Measurements from ENCODE around the gene SIRPB1. TPM values are rescaled to one million over a fixed set of nuclear protein-coding genes. Genes with fewer than 3 reads are reported as not detected.

Gene SIRPB1
- total RNA-seq, 1 experiment from 2014 or later = 7.6 TPM

DNA sequence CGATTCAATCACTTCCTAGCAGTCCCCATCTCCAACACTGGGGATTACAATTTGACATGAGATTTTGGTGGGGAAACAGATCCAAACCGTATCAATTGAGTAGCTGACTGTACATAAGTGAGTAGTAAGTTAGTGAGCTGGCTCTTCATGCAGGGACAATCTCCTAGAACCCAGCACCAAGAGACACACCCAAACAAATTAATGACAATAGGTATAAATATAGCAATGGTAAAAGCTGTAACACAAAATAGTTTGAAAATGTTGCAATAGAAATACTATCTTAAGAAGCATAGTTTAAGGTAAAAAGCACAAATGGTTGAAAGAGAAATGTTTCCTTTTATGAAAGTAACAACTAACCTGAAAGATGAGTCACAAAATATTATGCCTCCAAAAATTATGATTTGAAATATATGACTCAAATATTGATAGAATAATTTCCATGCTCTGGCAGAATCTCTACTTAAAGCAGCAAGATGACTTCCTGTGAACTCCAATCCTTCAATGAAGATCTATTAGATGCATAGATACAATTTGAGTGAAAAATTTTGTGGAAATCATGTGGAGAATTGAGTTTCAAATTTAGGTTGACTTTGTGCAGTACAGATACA, 5.4 kb upstream of the SIRPB1 start:
- Histone ChIP-seq H2AFZ (no peak overlapping the region), H3K79me2 (ENCODE audit: low read depth) (no peaks in the 10 kb centered on the region), H3K4me3 (no peak overlapping the region), H3K27ac (no peak overlapping the region), H3K36me3 (ENCODE audit: low read depth) (no peaks in the 10 kb centered on the region), H3F3A (ENCODE audit: insufficient read depth, low read depth) (peaks cover 6% of the 10 kb centered on the region; the same call in 1 of the 2 replicates), H3K4me1 (replicated peaks; ENCODE audit: insufficient read depth) (peaks cover 34% of the 10 kb centered on the region), H3K9me2 (ENCODE audit: insufficient read depth) (no peaks in the 10 kb centered on the region), H3K4me2 (no peak overlapping the region), H4K20me1 (ENCODE audit: insufficient read depth) (no peaks in the 10 kb centered on the region), H3K27me3 (ENCODE audit: insufficient read depth, low read depth) (no peaks in the 10 kb centered on the region), H3K9me3 (ENCODE audit: insufficient read depth, low read depth) (no peaks in the 10 kb centered on the region; the same call in 1 of the 2 replicates)
- BruUV-seq (replicated peaks) = no TSS peak
- intact Hi-C loops (cut with micrococcal nuclease; ENCODE audit: unreplicated experiment) = no loop called here
- TF ChIP-seq EZH2 (IDR thresholded peaks at IDR 0.05; ENCODE audit: low read depth) = no peak
- TF ChIP-seq, protein P1, sequence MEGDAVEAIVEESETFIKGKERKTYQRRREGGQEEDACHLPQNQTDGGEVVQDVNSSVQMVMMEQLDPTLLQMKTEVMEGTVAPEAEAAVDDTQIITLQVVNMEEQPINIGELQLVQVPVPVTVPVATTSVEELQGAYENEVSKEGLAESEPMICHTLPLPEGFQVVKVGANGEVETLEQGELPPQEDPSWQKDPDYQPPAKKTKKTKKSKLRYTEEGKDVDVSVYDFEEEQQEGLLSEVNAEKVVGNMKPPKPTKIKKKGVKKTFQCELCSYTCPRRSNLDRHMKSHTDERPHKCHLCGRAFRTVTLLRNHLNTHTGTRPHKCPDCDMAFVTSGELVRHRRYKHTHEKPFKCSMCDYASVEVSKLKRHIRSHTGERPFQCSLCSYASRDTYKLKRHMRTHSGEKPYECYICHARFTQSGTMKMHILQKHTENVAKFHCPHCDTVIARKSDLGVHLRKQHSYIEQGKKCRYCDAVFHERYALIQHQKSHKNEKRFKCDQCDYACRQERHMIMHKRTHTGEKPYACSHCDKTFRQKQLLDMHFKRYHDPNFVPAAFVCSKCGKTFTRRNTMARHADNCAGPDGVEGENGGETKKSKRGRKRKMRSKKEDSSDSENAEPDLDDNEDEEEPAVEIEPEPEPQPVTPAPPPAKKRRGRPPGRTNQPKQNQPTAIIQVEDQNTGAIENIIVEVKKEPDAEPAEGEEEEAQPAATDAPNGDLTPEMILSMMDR (conservative IDR thresholded peaks at IDR 0.05) = no peak
- CTCF ChIA-PET = no interaction called here
- DNase-seq = no peak
- POLR2A ChIA-PET (ENCODE audit: unreplicated experiment) = no interaction called here

DNA sequence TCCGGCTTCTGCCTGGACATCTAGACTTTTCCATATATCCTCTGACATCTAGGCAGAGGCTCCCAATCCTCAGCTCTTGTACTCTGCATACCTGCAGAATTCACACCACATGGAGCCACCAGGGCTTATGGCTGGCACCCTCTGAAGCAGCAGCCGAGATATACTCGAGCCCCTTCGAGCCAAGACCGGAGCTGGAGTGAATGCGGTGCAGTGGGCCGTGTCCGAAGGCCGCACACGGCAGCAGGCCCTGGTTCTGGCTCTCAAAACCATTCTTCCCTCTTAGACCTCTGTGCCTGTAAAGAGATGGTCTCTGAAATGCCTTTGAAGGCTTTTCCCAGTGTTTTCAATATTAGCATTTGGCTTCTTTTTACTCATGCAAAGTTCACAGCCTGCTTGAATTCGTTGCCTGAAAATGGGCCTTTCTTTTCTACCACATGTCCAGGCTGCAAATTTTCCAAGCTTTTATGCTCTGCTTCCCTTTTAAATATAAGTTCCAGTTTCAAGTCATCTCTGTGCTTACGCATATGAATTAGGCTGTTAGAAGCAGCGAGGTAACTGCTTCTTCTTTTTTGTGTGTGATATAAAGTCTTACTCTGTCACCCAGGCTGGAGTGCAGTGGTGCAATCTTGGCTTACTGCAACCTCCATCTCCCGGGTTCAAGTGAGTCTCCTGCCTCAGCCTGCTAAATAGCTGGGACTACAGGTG, 3.8 kb upstream of the SIRPB1 start:
- H3K9me3 ChIP-seq (ENCODE audit: insufficient read depth, low read depth) = no peaks in the 10 kb centered on the region; the same call in 1 of the 2 replicates
- no peak overlapping the region for H3K27ac ChIP-seq
- no peaks in the 10 kb centered on the region for H4K20me1 ChIP-seq (ENCODE audit: insufficient read depth)
- POLR2A ChIA-PET (ENCODE audit: unreplicated experiment) = no interaction called here
- no peak overlapping the region for H2AFZ ChIP-seq
- no peaks in the 10 kb centered on the region for H3K9me2 ChIP-seq (ENCODE audit: insufficient read depth)
- BruUV-seq (replicated peaks) = no TSS peak
- TF ChIP-seq, protein P1 (conservative IDR thresholded peaks at IDR 0.05) = no peak
- TF ChIP-seq EZH2 (IDR thresholded peaks at IDR 0.05; ENCODE audit: low read depth) = no peak
- no peak for DNase-seq
- no peaks in the 10 kb centered on the region for H3K79me2 ChIP-seq (ENCODE audit: low read depth)
- H3K4me2 ChIP-seq = no peak overlapping the region
- peaks cover 10% of the 10 kb centered on the region; the same call in 1 of the 2 replicates for H3F3A ChIP-seq (ENCODE audit: insufficient read depth, low read depth)
- no peak overlapping the region for H3K4me3 ChIP-seq
- CTCF ChIA-PET = no interaction called here
- H3K36me3 ChIP-seq (ENCODE audit: low read depth) = no peaks in the 10 kb centered on the region
- peaks cover 42% of the 10 kb centered on the region for H3K4me1 ChIP-seq (replicated peaks; ENCODE audit: insufficient read depth)
- intact Hi-C loops (cut with micrococcal nuclease; ENCODE audit: unreplicated experiment) = no loop called here
- H3K27me3 ChIP-seq (ENCODE audit: insufficient read depth, low read depth) = no peaks in the 10 kb centered on the region

DNA sequence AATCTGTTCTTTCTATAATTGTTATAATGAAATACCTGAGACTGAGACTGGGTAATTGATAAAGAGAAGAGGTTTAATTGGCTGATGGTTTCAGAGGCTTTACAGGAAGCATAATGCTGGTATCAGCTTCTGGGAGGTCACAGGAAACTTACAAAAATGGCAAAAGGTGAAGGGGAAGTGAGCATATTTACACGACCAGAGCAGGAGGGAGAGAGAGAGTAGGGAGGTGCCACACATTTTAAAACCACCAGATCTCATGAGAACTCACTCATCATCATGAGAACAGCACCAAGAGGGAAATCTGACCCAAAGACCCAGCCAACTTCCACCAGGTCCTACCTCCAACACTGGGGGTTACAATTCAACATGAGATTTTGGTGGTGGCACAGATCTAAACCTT, 2.6 kb upstream of the SIRPB1 start:
- intact Hi-C loops (cut with micrococcal nuclease; ENCODE audit: unreplicated experiment) = no loop called here
- H3K27me3 ChIP-seq (ENCODE audit: insufficient read depth, low read depth) = no peaks in the 10 kb centered on the region
- H3K4me2 ChIP-seq = no peak overlapping the region
- H3K36me3 ChIP-seq (ENCODE audit: low read depth) = no peaks in the 10 kb centered on the region
- H3K27ac ChIP-seq = no peak overlapping the region
- peaks cover 14% of the 10 kb centered on the region; the same call in 1 of the 2 replicates for H3F3A ChIP-seq (ENCODE audit: insufficient read depth, low read depth)
- no peak for TF ChIP-seq EZH2 (IDR thresholded peaks at IDR 0.05; ENCODE audit: low read depth)
- H3K4me1 ChIP-seq (replicated peaks; ENCODE audit: insufficient read depth) = peaks cover 49% of the 10 kb centered on the region
- no peaks in the 10 kb centered on the region for H3K9me2 ChIP-seq (ENCODE audit: insufficient read depth)
- BruUV-seq (replicated peaks) = no TSS peak
- H4K20me1 ChIP-seq (ENCODE audit: insufficient read depth) = no peaks in the 10 kb centered on the region
- CTCF ChIA-PET = no interaction called here
- H3K79me2 ChIP-seq (ENCODE audit: low read depth) = peaks cover 2% of the 10 kb centered on the region; the same call in 1 of the 2 replicates
- H2AFZ ChIP-seq = no peak overlapping the region
- no peaks in the 10 kb centered on the region; the same call in 1 of the 2 replicates for H3K9me3 ChIP-seq (ENCODE audit: insufficient read depth, low read depth)
- no peak for DNase-seq
- POLR2A ChIA-PET (ENCODE audit: unreplicated experiment) = no interaction called here
- no peak overlapping the region for H3K4me3 ChIP-seq

Measured in PC-9 (cell line).